RWPE2 (cell line): Measurements from ENCODE around the gene RBMS1.

Experiments used
- ATAC-seq: fragments of 200-7000 bp; cut with Tn5 transposase; 3 replicates; pipeline ENCODE4 v1.9.1; 2021; ENCODE audit warnings: low read depth
- DNase-seq: peaks from one replicate; pipeline ENCODE4 v3.0.0-alpha.2; 2020; ENCODE audit warnings: low spot score
- H3K27ac ChIP-seq: fragments of 450-650 bp; 2 replicates; pipeline ENCODE4 v1.5.1; 2017; ENCODE audit warnings: mild to moderate bottlenecking; ENCODE audit not compliant: poor library complexity, severe bottlenecking
- H3K27me3 ChIP-seq: fragments of 250-450 bp; sonication (Bioruptor Pico); 2 replicates; pipeline ENCODE4 v1.5.1; 2021; ENCODE audit warnings: mild to moderate bottlenecking, moderate library complexity; ENCODE audit not compliant: insufficient read depth, poor library complexity, severe bottlenecking
- H3K36me3 ChIP-seq: fragments of 250-450 bp; sonication (Bioruptor Pico); 2 replicates; pipeline ENCODE4 v1.5.1; 2020; ENCODE audit warnings: low read depth, mild to moderate bottlenecking, moderate library complexity
- H3K4me1 ChIP-seq: fragments of 250-450 bp; sonication (Bioruptor Pico); 2 replicates; pipeline ENCODE4 v1.5.1; 2021; ENCODE audit warnings: mild to moderate bottlenecking, moderate library complexity; ENCODE audit not compliant: insufficient read depth, poor library complexity, severe bottlenecking
- H3K4me3 ChIP-seq: fragments of 250-450 bp; sonication (Bioruptor Pico); 2 replicates; pipeline ENCODE4 v1.5.1; 2021; ENCODE audit warnings: mild to moderate bottlenecking, moderate library complexity; ENCODE audit not compliant: severe bottlenecking
- H3K9me3 ChIP-seq: fragments of 250-450 bp; sonication (Bioruptor Pico); 2 replicates; pipeline ENCODE4 v1.5.1; 2021; ENCODE audit warnings: mild to moderate bottlenecking, moderate library complexity; ENCODE audit not compliant: severe bottlenecking
- CTCF ChIP-seq: fragments of 450-650 bp; IDR thresholded peaks from one replicate; pipeline ENCODE4 v1.5.1; 2017; ENCODE audit warnings: mild to moderate bottlenecking, moderate library complexity; ENCODE audit not compliant: poor library complexity, severe bottlenecking

RBMS1 gene

GRCh38 chr2:160256507-160256906, 237.1 kb downstream of the RBMS1 start:
- Histone ChIP-seq H3K9me3 (no peaks in the 10 kb centered on the region), H3K4me3 (no peak overlapping the region), H3K36me3 (no peaks in the 10 kb centered on the region), H3K27ac (peak overlapping the region; percentile 54), H3K4me1 (peaks cover 15% of the 10 kb centered on the region), H3K27me3 (no peaks in the 10 kb centered on the region)
- DNase-seq (no peak), ATAC-seq (no peak)
- TF ChIP-seq CTCF, result no peak

- DNase-seq (no peak), ATAC-seq (no peak)
- no peaks in the 10 kb centered on the region for H3K9me3 ChIP-seq
- no peak overlapping the region for H3K27ac ChIP-seq
- no peaks in the 10 kb centered on the region for H3K27me3 ChIP-seq
- no peaks in the 10 kb centered on the region for H3K36me3 ChIP-seq
- H3K4me1 ChIP-seq, result peaks cover 15% of the 10 kb centered on the region
- no peak for TF ChIP-seq CTCF
- no peak overlapping the region for H3K4me3 ChIP-seq
These were observed 238.2 kb downstream of the RBMS1 start for GRCh38 chr2:160255408-160255807.

- no peak for DNase-seq
- Histone ChIP-seq H3K9me3 (no peaks in the 10 kb centered on the region), H3K27me3 (no peaks in the 10 kb centered on the region), H3K36me3 (no peaks in the 10 kb centered on the region), H3K4me1 (peaks cover 15% of the 10 kb centered on the region), H3K4me3 (no peak overlapping the region), H3K27ac (no peak overlapping the region)
- ATAC-seq, result no peak
- TF ChIP-seq CTCF, result no peak
These were observed 239.3 kb downstream of the RBMS1 start for GRCh38 chr2:160254189-160254762.

- H3K27ac ChIP-seq, result peak overlapping the region; percentile 12
- H3K9me3 ChIP-seq, result no peaks in the 10 kb centered on the region
- no peak for TF ChIP-seq CTCF
- H3K4me1 ChIP-seq, result peaks cover 15% of the 10 kb centered on the region
- DNase-seq (no peak), ATAC-seq (peak; percentile 32; the same call in 1 of the 3 replicates)
- no peaks in the 10 kb centered on the region for H3K27me3 ChIP-seq
- no peak overlapping the region for H3K4me3 ChIP-seq
- H3K36me3 ChIP-seq, result no peaks in the 10 kb centered on the region
These were observed 240.0 kb downstream of the RBMS1 start for GRCh38 chr2:160253440-160254188.

GRCh38 chr2:160252900-160253299, 240.7 kb downstream of the RBMS1 start:
- H3K9me3 ChIP-seq, result no peaks in the 10 kb centered on the region
- H3K36me3 ChIP-seq, result no peaks in the 10 kb centered on the region
- peak overlapping the region; percentile 12 for H3K27ac ChIP-seq
- no peak overlapping the region for H3K4me3 ChIP-seq
- DNase-seq (no peak), ATAC-seq (no peak)
- peaks cover 15% of the 10 kb centered on the region for H3K4me1 ChIP-seq
- no peak for TF ChIP-seq CTCF
- H3K27me3 ChIP-seq, result no peaks in the 10 kb centered on the region
